Karpas-422 (cell line): ENCODE data around the gene PNPLA7. TPM values are rescaled to one million over a fixed set of nuclear protein-coding genes. Genes with fewer than 3 reads are reported as not detected.

ENCODE experiments used
- DNase-seq: peaks from one replicate; pipeline ENCODE4 v3.0.0-alpha.2; 2015
- H2AFZ ChIP-seq: fragments of 200-600 bp; sonication (generic); 2 replicates; pipeline ENCODE4 v1.6.1; 2014; ENCODE audit warnings: antibody characterized with exemption, low read length, mixed read lengths
- H3K27ac ChIP-seq: fragments of 200-600 bp; sonication (generic); 2 replicates; pipeline ENCODE4 v1.5.1; 2014; ENCODE audit warnings: mild to moderate bottlenecking, low read length, moderate library complexity
- H3K27me3 ChIP-seq: fragments of 200-600 bp; sonication (generic); 2 replicates; pipeline ENCODE4 v1.6.1; 2014; ENCODE audit warnings: low read length, mixed read lengths
- H3K36me3 ChIP-seq: fragments of 200-600 bp; sonication (generic); 2 replicates; pipeline ENCODE4 v1.6.1; 2014; ENCODE audit warnings: low read length, mixed read lengths; ENCODE audit not compliant: insufficient read depth
- H3K4me1 ChIP-seq: fragments of 200-600 bp; sonication (generic); 2 replicates; pipeline ENCODE4 v1.6.1; 2014; ENCODE audit warnings: mild to moderate bottlenecking, low read length, mixed read lengths
- H3K4me2 ChIP-seq: fragments of 200-600 bp; sonication (generic); 2 replicates; pipeline ENCODE4 v1.6.1; 2014; ENCODE audit warnings: low read length, low read depth, mild to moderate bottlenecking; ENCODE audit not compliant: poor library complexity, severe bottlenecking
- H3K4me3 ChIP-seq: fragments of 200-600 bp; sonication (generic); 2 replicates; pipeline ENCODE4 v1.5.1; 2014; ENCODE audit warnings: mild to moderate bottlenecking, antibody characterized with exemption, low read length, mixed read lengths
- H3K79me2 ChIP-seq: fragments of 200-600 bp; sonication (generic); 2 replicates; pipeline ENCODE4 v1.6.1; 2014; ENCODE audit warnings: mild to moderate bottlenecking, low read length, mixed read lengths
- H3K9ac ChIP-seq: fragments of 200-600 bp; sonication (generic); 2 replicates; pipeline ENCODE4 v1.6.0; 2014; ENCODE audit warnings: low read length
- H3K9me2 ChIP-seq: fragments of 200-600 bp; sonication (generic), shearing (Covaris generic); replicated peaks from 2 replicates; pipeline ENCODE4 v1.6.0; 2014; ENCODE audit warnings: mild to moderate bottlenecking, low read length, moderate library complexity; ENCODE audit not compliant: insufficient read depth
- H3K9me3 ChIP-seq: fragments of 300-700, 200-600 bp; sonication (generic); 2 replicates; pipeline ENCODE4 v1.6.1; 2014; ENCODE audit warnings: low read length, mixed read lengths
- H4K20me1 ChIP-seq: fragments of 200-600 bp; sonication (generic); 2 replicates; pipeline ENCODE4 v1.6.1; 2014; ENCODE audit warnings: mild to moderate bottlenecking, antibody characterized with exemption, low read length, low read depth; ENCODE audit not compliant: insufficient read depth
- total RNA-seq: library from RNA; depleted of rRNA; stranded (reverse); fragments of >200 nt; shearing (Covaris generic); gene quantifications from 2 replicates; pipeline ENCODE4 v1.2.3, GENCODE V29; 2014; ENCODE audit warnings: low replicate concordance

Gene PNPLA7
- total RNA-seq, 1 experiment from 2014 or later = 1.8 TPM

DNA sequence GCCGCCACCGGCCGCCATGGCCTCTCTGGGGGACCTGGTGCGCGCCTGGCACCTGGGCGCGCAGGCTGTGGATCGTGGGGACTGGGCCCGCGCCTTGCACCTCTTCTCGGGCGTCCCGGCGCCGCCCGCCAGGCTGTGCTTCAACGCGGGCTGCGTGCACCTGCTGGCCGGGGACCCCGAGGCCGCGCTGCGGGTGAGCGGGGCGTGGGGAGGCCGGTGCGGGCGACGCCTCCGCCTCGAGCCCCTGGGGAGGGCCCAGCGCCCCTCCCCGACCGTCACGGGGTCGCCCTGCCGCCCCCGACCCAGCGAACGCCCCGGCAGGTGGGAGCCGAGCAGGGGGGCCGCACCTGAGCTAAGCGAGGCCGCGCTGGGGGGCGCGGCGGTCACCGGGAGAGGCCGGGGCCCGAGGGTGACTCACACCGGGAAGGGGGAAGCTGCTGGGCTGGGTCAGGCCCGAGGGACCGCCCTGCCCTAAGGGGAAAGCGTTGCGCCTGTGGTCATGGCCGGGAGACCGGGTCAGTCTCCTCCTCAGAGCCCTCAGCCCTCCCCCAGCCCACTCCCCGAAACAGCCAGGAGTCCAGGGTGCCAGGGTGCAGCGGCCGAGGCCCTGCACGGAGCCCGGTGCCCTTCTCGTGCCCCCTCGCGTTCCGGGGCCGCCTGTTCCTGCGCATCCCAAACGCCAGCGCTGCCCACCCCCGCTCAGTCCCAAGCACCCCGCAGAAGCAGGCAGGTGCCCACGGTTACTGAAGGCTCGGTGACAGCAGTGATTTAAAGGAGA, 126.5 kb downstream of the PNPLA7 start:
- no peak for DNase-seq
- H3K9me2 ChIP-seq = no peaks in the 10 kb centered on the region
- H3K79me2 ChIP-seq = peaks cover 13% of the 10 kb centered on the region
- peaks cover 15% of the 10 kb centered on the region for H3K4me1 ChIP-seq
- no peak overlapping the region for H3K4me3 ChIP-seq
- no peaks in the 10 kb centered on the region for H3K9me3 ChIP-seq
- no peaks in the 10 kb centered on the region for H3K27me3 ChIP-seq
- H3K36me3 ChIP-seq = no peaks in the 10 kb centered on the region
- no peak overlapping the region for H3K4me2 ChIP-seq
- H3K9ac ChIP-seq = no peak overlapping the region
- no peaks in the 10 kb centered on the region for H4K20me1 ChIP-seq
- no peak overlapping the region for H3K27ac ChIP-seq
- H2AFZ ChIP-seq = no peak overlapping the region

GRCh38 chr9:137422604-137423513, 127.3 kb downstream of the PNPLA7 start, which contains the start of the genes EXD3 and NOXA1:
Gene EXD3, minus strand, starts transcription at chr9:137423162. Its CDS starts 27,805 bp downstream, at chr9:137395357.
Gene NOXA1, plus strand, starts transcription at chr9:137423393. Its CDS starts 137 bp downstream, at chr9:137423530.
- H2AFZ ChIP-seq = peak within 1 kb of the TSS; percentile 95
- H3K27me3 ChIP-seq = no peaks in the 10 kb centered on the region
- no peak within 1 kb of the TSS for H3K27ac ChIP-seq

GRCh38 chr9:137421838-137422603, 128.2 kb downstream of the PNPLA7 start:
- Histone ChIP-seq H4K20me1 (no peaks in the 10 kb centered on the region), H3K9me3 (no peaks in the 10 kb centered on the region), H3K27ac (no peak overlapping the region), H3K4me1 (peaks cover 15% of the 10 kb centered on the region), H3K36me3 (no peaks in the 10 kb centered on the region), H3K79me2 (peaks cover 13% of the 10 kb centered on the region), H2AFZ (peak overlapping the region; percentile 95), H3K9me2 (no peaks in the 10 kb centered on the region), H3K9ac (peak overlapping the region; percentile 93), H3K4me2 (peak overlapping the region; percentile 100), H3K4me3 (peak overlapping the region; percentile 99), H3K27me3 (no peaks in the 10 kb centered on the region)
- no peak for DNase-seq

More at GRCh38 chr9:137422604-137423513, 127.3 kb downstream of the PNPLA7 start, which contains the start of the genes EXD3 and NOXA1:
- no peaks in the 10 kb centered on the region for H3K9me3 ChIP-seq
- H3K36me3 ChIP-seq = no peaks in the 10 kb centered on the region
- peaks cover 13% of the 10 kb centered on the region for H3K79me2 ChIP-seq
- H4K20me1 ChIP-seq = no peaks in the 10 kb centered on the region
- no peaks in the 10 kb centered on the region for H3K9me2 ChIP-seq
- peaks cover 15% of the 10 kb centered on the region for H3K4me1 ChIP-seq
- H3K4me3 ChIP-seq = peak within 1 kb of the TSS; percentile 99
- H3K9ac ChIP-seq = peak within 1 kb of the TSS; percentile 93
- peak; percentile 99 for DNase-seq
- peak within 1 kb of the TSS; percentile 100 for H3K4me2 ChIP-seq

DNA sequence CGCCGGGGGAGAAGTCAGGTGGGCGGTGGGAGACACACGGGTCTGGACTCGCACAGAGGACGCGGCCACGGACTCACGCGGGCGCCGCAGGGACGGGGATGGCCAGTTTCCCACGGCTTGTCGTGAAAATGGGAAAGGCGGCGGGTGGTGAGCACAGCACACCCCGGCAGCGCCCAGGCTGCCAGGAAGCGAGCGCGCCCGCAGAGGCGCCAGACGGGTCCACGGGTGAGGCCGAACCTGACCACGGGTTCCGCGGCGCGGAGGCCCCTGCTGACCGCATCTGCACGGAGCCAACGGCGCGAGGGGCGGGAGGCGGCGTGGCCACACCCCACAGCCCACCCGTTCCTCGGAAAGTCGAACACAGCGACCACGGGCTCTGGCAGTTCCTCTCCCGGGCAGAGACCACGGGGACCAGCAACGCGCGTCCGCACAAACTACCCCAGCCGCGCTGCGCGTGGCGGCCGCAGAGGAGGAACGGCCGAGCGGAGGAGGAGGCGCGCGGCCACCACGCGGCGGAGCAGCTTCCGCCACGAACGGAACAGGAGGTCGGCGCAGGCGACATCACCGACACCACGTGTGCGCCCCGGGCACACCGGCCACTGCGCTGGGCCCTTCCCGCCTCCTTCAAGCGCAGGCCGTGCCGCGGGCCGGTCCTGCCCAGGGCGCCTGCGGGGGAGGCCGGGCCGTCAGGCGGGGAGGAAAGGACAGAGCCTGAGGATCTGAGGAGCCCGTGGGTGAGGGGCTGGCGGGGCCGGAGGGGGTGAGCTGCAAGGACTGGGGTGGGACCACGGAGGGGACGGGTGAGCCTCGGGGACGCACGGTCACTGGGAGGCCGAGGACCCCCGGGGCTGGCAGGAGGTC, 132.8 kb downstream of the PNPLA7 start:
- H2AFZ ChIP-seq = no peak overlapping the region
- peaks cover 6% of the 10 kb centered on the region; the same call in 1 of the 2 replicates for H4K20me1 ChIP-seq
- no peak overlapping the region for H3K4me2 ChIP-seq
- no peaks in the 10 kb centered on the region for H3K27me3 ChIP-seq
- H3K9me3 ChIP-seq = no peaks in the 10 kb centered on the region
- peaks cover 15% of the 10 kb centered on the region for H3K4me1 ChIP-seq
- H3K4me3 ChIP-seq = no peak overlapping the region
- no peaks in the 10 kb centered on the region for H3K9me2 ChIP-seq
- no peak overlapping the region for H3K27ac ChIP-seq
- H3K36me3 ChIP-seq = no peaks in the 10 kb centered on the region
- H3K79me2 ChIP-seq = peaks cover 10% of the 10 kb centered on the region
- no peak overlapping the region for H3K9ac ChIP-seq
- no peak for DNase-seq

DNA sequence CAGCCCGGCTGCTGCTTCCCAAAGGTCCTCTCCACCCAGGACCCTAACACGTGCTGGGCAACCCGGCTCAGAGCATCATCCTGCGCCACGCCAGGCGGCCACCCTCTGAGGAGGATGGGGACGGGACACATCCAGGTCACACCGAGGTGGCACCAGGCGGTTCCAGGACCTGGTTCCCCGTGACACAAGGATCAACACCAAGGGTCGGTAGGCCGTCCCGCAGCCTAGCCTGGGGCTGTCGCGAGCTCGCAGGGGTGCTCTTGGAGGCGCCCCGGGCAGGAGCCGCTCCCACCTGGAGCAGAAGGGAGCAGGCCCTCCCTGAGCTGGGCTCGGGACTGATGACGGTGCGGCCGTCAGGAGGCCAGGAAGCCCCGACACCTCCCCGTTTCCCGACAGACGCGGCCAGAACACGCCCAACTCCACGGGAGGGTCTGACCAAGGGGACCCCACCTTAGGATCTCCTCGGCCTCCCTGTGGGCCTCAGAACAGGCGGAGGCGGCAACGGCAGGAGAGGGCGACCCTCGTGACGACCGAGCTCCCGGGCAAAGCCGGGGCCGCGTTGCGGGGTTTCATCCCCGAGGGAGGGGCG, 133.5 kb downstream of the PNPLA7 start:
- Histone ChIP-seq H4K20me1 (peaks cover 7% of the 10 kb centered on the region; the same call in 1 of the 2 replicates), H3K4me2 (no peak overlapping the region), H3K9me2 (no peaks in the 10 kb centered on the region), H3K9ac (no peak overlapping the region), H3K9me3 (no peaks in the 10 kb centered on the region), H3K36me3 (no peaks in the 10 kb centered on the region), H3K4me1 (peaks cover 8% of the 10 kb centered on the region), H3K27me3 (no peaks in the 10 kb centered on the region), H3K4me3 (no peak overlapping the region), H3K79me2 (peaks cover 3% of the 10 kb centered on the region; the same call in 1 of the 2 replicates), H3K27ac (no peak overlapping the region), H2AFZ (no peak overlapping the region)
- no peak for DNase-seq

DNA sequence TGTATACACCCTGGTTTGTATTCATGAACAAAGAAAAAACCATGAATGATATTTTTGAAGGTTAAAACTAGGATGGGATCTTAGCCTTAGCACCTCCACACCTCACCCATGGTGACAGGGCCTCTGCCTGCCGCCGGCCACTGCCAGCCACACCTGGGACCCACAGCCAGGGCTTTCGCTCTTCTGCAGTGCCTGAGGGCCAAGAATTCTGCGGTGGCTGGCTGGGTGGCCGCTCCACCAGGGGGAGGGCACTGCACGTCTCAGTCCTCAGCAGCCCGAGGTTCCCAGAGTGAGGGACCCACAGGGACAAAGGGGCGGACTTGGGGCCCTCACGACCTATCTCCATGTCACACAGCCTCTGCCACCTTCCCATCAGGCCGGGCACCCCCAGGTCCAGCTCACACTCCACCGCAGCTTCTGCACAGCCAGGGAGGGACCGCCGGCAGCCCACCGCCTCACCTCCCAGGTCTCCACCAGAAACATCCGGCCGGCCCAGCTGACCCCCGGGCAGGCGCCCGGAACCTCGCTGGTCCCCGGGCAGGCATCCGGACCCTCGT, 134.1 kb downstream of the PNPLA7 start:
- H3K4me1 ChIP-seq = peaks cover 2% of the 10 kb centered on the region
- H4K20me1 ChIP-seq = peaks cover 10% of the 10 kb centered on the region; the same call in 1 of the 2 replicates
- DNase-seq = no peak
- H3K27ac ChIP-seq = no peak overlapping the region
- no peak overlapping the region for H3K9ac ChIP-seq
- H3K9me2 ChIP-seq = no peaks in the 10 kb centered on the region
- H3K4me2 ChIP-seq = no peak overlapping the region
- no peak overlapping the region for H3K4me3 ChIP-seq
- H2AFZ ChIP-seq = no peak overlapping the region
- H3K36me3 ChIP-seq = no peaks in the 10 kb centered on the region
- no peaks in the 10 kb centered on the region for H3K79me2 ChIP-seq
- no peaks in the 10 kb centered on the region for H3K27me3 ChIP-seq
- no peaks in the 10 kb centered on the region for H3K9me3 ChIP-seq

DNA sequence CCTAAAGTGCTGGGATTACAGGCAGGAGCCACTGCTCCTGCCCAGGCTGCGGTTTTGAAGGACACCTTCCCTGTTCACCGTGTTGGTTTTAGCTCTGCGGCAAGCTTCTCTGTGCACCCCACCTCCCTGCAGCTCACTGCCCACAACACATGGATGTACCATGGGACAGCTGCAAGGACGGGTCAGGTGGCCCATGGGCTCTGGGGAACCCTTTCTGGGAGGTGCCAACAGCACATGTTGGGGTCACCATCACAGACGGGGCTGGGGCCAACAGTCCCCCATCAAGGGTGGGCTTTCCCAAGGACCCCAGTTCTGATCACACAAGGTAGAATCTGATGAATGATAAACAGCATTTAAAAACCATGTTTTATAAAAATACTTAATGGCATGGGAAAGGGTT, 134.8 kb downstream of the PNPLA7 start:
- Histone ChIP-seq H3K9ac (no peak overlapping the region), H4K20me1 (peaks cover 13% of the 10 kb centered on the region; the same call in 1 of the 2 replicates), H3K4me2 (no peak overlapping the region), H3K36me3 (no peaks in the 10 kb centered on the region), H3K79me2 (no peaks in the 10 kb centered on the region), H3K4me1 (no peaks in the 10 kb centered on the region), H3K27ac (no peak overlapping the region), H3K4me3 (no peak overlapping the region), H3K9me3 (no peaks in the 10 kb centered on the region), H3K27me3 (no peaks in the 10 kb centered on the region), H3K9me2 (no peaks in the 10 kb centered on the region), H2AFZ (no peak overlapping the region)
- no peak for DNase-seq
